ENCODE measurements around the gene SFMBT1. TPM values are rescaled to one million over a fixed set of nuclear protein-coding genes. Genes with fewer than 3 reads are reported as not detected.

SFMBT1 gene
- total RNA-seq, 4 donors from 2014 or later = 17.2 to 35.3 (median 31.1) TPM

GRCh38 chr3:52894756-52895155 lies 151.1 kb downstream of the SFMBT1 start:
- no peaks in the 10 kb centered on the region for H3K27me3 ChIP-seq
- no peak for TF ChIP-seq POLR2A (IDR thresholded peaks at IDR 0.05)
- TF ChIP-seq CTCF (IDR thresholded peaks at IDR 0.05) = no peak
- H3K4me1 ChIP-seq = peaks cover 40 to 53% of the 10 kb centered on the region in 2 donors
- no peaks in the 10 kb centered on the region for H3K36me3 ChIP-seq
- H3K9me3 ChIP-seq = no peaks in the 10 kb centered on the region
- peak overlapping the region in 2 of 3 donors; percentile 1 to 27 for H3K27ac ChIP-seq
- no peak for DNase-seq
- intact Hi-C loops (cut with DNase I) = no loop called here
- 78 to 81% methylated on average over 10 of the region's 10 CpGs for WGBS, 2 donors
- no peak overlapping the region for H3K4me3 ChIP-seq (replicated peaks in 1 of 3)

- H3K4me1 ChIP-seq = peaks cover 40 to 53% of the 10 kb centered on the region in 2 donors
- intact Hi-C loops (cut with DNase I) = no loop called here
Observed at GRCh38 chr3:52893723-52894122, 152.2 kb downstream of the SFMBT1 start.

GRCh38 chr3:52892625-52893311 lies 153.1 kb downstream of the SFMBT1 start:
- H3K9me3 ChIP-seq = no peaks in the 10 kb centered on the region
- intact Hi-C loops (cut with DNase I) = no loop called here
- no peak overlapping the region for H3K4me3 ChIP-seq (replicated peaks in 1 of 3)
- WGBS, 2 donors = 62 to 64% methylated on average over 8 of the region's 8 CpGs
- no peak for TF ChIP-seq CTCF (IDR thresholded peaks at IDR 0.05)
- no peak for TF ChIP-seq POLR2A (IDR thresholded peaks at IDR 0.05)
- H3K4me1 ChIP-seq = peaks cover 40 to 50% of the 10 kb centered on the region in 2 donors
- peak overlapping the region in 2 of 3 donors; percentile 49 to 60 for H3K27ac ChIP-seq
- no peaks in the 10 kb centered on the region for H3K36me3 ChIP-seq
- DNase-seq = no peak
- no peaks in the 10 kb centered on the region for H3K27me3 ChIP-seq

More at GRCh38 chr3:52893723-52894122, 152.2 kb downstream of the SFMBT1 start:
- TF ChIP-seq POLR2A (IDR thresholded peaks at IDR 0.05) (no peak), CTCF (IDR thresholded peaks at IDR 0.05) (no peak)
- 29 to 30% methylated on average over 4 of the region's 4 CpGs for WGBS, 2 donors
- Histone ChIP-seq H3K27ac (peak overlapping the region; percentile 7 to 49 (median 11)), H3K36me3 (no peaks in the 10 kb centered on the region), H3K4me3 (replicated peaks in 1 of 3) (no peak overlapping the region), H3K9me3 (no peaks in the 10 kb centered on the region), H3K27me3 (no peaks in the 10 kb centered on the region)
- DNase-seq = peak; percentile 26 to 33

GRCh38 chr3:52892290-52892624 lies 153.6 kb downstream of the SFMBT1 start:
- H3K27me3 ChIP-seq = no peaks in the 10 kb centered on the region
- no peak overlapping the region for H3K4me3 ChIP-seq (replicated peaks in 1 of 3)
- H3K36me3 ChIP-seq = no peaks in the 10 kb centered on the region
- TF ChIP-seq POLR2A (IDR thresholded peaks at IDR 0.05) (no peak), CTCF (IDR thresholded peaks at IDR 0.05) (peak in 1 of 6 experiments; percentile 16)
- peak overlapping the region in 2 of 3 donors; percentile 49 to 60 for H3K27ac ChIP-seq
- 76 to 83% methylated on average over 5 of the region's 5 CpGs for WGBS, 2 donors
- no peak for DNase-seq
- intact Hi-C loops (cut with DNase I) = no loop called here
- H3K9me3 ChIP-seq = no peaks in the 10 kb centered on the region
- H3K4me1 ChIP-seq = peaks cover 40 to 48% of the 10 kb centered on the region in 2 donors

- no peak for DNase-seq
- peaks cover 38 to 48% of the 10 kb centered on the region in 2 donors for H3K4me1 ChIP-seq
- intact Hi-C loops (cut with DNase I) = no loop called here
Observed at GRCh38 chr3:52891615-52892081, 154.2 kb downstream of the SFMBT1 start.

More at GRCh38 chr3:52891615-52892081, 154.2 kb downstream of the SFMBT1 start:
- H3K36me3 ChIP-seq = no peaks in the 10 kb centered on the region
- no peak overlapping the region for H3K4me3 ChIP-seq (replicated peaks in 1 of 3)
- peak overlapping the region in 2 of 3 donors; percentile 49 to 60 for H3K27ac ChIP-seq
- TF ChIP-seq CTCF (IDR thresholded peaks at IDR 0.05) = no peak
- no peak for TF ChIP-seq POLR2A (IDR thresholded peaks at IDR 0.05)
- H3K27me3 ChIP-seq = no peaks in the 10 kb centered on the region
- WGBS, 2 donors = 67 to 75% methylated on average over 2 of the region's 2 CpGs
- H3K9me3 ChIP-seq = no peaks in the 10 kb centered on the region
